Heart left ventricle (tissue), 16 donors: Measurements from ENCODE around the gene BTBD1. TPM values are rescaled to one million over a fixed set of nuclear protein-coding genes. Genes with fewer than 3 reads are reported as not detected.

Source experiments
- ATAC-seq, 4 donors: fragments of 200-7000 bp; cut with Tn5 transposase; one replicate each; pipeline ENCODE4 v1.9.1; 2020 to 2022; ENCODE audit warnings: moderate library complexity in 4 of 4, mild to moderate bottlenecking in 3 of 4, moderate number of reproducible peaks in 1 of 4
- DNase-seq, 5 donors: peaks; one replicate each; pipeline ENCODE4 v3.0.0-alpha.2; 2020
- H3K27ac ChIP-seq, 12 donors: fragments of 200-600 bp; sonication (generic) in 4 of 12; one replicate each; pipeline versions ENCODE4 v1.5.0 to v1.8.0; 2016 to 2022; ENCODE audit warnings: mild to moderate bottlenecking in 2 of 12
- H3K27me3 ChIP-seq, 9 donors: fragments of 200-600 bp; sonication (generic) in 2 of 9; one replicate each; pipeline versions ENCODE4 v1.5.1 to v1.8.0; 2016 to 2022; ENCODE audit warnings: mild to moderate bottlenecking in 3 of 9
- H3K36me3 ChIP-seq, 9 donors: fragments of 200-600 bp; sonication (generic) in 2 of 9; one replicate each; pipeline versions ENCODE4 v1.5.0 to v1.8.0; 2018 to 2022; ENCODE audit warnings: mild to moderate bottlenecking in 2 of 9
- H3K4me1 ChIP-seq, 12 donors: fragments of 200-600 bp; sonication (generic) in 4 of 12; one replicate each; pipeline versions ENCODE4 v1.5.0 to v1.8.0; 2016 to 2022; ENCODE audit warnings: mild to moderate bottlenecking in 3 of 12
- H3K4me3 ChIP-seq, 12 donors: fragments of 200-600 bp; sonication (generic) in 4 of 12; one replicate each; pipeline versions ENCODE4 v1.5.0 to v1.8.0; 2017 to 2022; ENCODE audit warnings: mild to moderate bottlenecking in 9 of 12, moderate library complexity in 4 of 12
- H3K9me3 ChIP-seq, 12 donors: fragments of 200-600 bp; sonication (generic) in 4 of 12; one replicate each; pipeline versions ENCODE4 v1.5.0 to v1.8.0; 2016 to 2022; ENCODE audit warnings: mild to moderate bottlenecking in 1 of 12
- CTCF ChIP-seq, 12 donors: fragments of 200-600 bp; sonication (generic) in 4 of 12; IDR thresholded peaks; one replicate each; pipeline versions ENCODE4 v1.5.0 to v1.8.0; 2018 to 2022; ENCODE audit warnings: antibody characterized with exemption in 12 of 12, mild to moderate bottlenecking in 5 of 12
- POLR2A ChIP-seq, 2 donors: fragments of 450-650 bp; IDR thresholded peaks; one replicate each; pipeline ENCODE4 v1.6.1; 2017; ENCODE audit warnings: antibody characterized with exemption in 2 of 2, mild to moderate bottlenecking in 2 of 2, moderate library complexity in 2 of 2
- WGBS, 4 donors: extraction: QIAGEN DNeasy Blood & Tissue Kit in 2 of 4; methylation state at CpG; one replicate each; pipeline versions ENCODE4 v1.1.5 to v1.1.7; 2013 to 2018; 5-methylcytosine and 5-hydroxymethylcytosine counted together
- intact Hi-C, 10 donors: fragments of 100-400 bp; cut with DNase I; formaldehyde crosslinking; loops; one replicate each; pipeline versions ENCODE4 v1.11.1 to v1.14.2; 2022
- polyA plus RNA-seq, 2 donors: library from polyadenylated mRNA; stranded (reverse); fragments of 200-250 nt; gene quantifications; one replicate each; pipeline ENCODE4 v1.2.3, GENCODE V29; 2013
- total RNA-seq, 9 donors: library from RNA; depleted of rRNA in 2 of 9; stranded (reverse); fragments of >200 nt in 2 of 9; fragmentation: NEBNext Ultra II Directional in 3 of 9; extraction: Animal tissue kit (Norgen Biotek cat#: 25700) in 3 of 9; gene quantifications; one replicate each; pipeline versions ENCODE4 v1.1.0 to v1.2.4, GENCODE V29; 2016 to 2023
- donor health status: ischemic (EF 13 %, LVEDD 7.1; RV severe dilation, severe dysfunction).
- donor health status: healthy with polysubstance abuse.
- donor health status: DM: no; HTN: yes; CAD: no.
- donor health status: DM: no; HTN: no; CAD: no.
- donor health status: ischemic (EF 25% LVEDD 6.9; RV normal size, moderate dysfunction).
- donor health status: ischemic (EF 25% LVEDD 5.7; RV mildly dilated, moderate dysfunction).
- donor health status: healthy.
- donor health status: DM: yes; HTN: yes; CAD: no.
- donor health status: ischemic (EF 35%, LVEDD 5.7; RV mildly dilated, moderate dysfunction).
- donor health status: nonischemic (EF 11% LVEDD 7.7; RV severe dilation, severe dysfunction).
- donor health status: DM: yes; HTN: yes; CAD: no.
- donor health status: PGD.
- donor health status: ischemic (EF 29% LVEDD 5.4; RV normal size, mild dysfunction).
- donor health status: nonischemic (EF 23%, LVEDD 6.1; RV moderate dilation, normal function).

The BTBD1 gene
- total and polyA plus RNA-seq, 11 donors, result 15.2 to 192 (median 136) TPM

- 6 to 19% (median 15%) methylated on average over 6 of the region's 6 CpGs for WGBS, 4 donors
- ATAC-seq, result peak; percentile 37 to 86 (median 80)
These were observed 67.0 kb downstream of the BTBD1 start for GRCh38 chr15:82999905-83000671.

GRCh38 chr15:82999426-82999825, 67.6 kb downstream of the BTBD1 start:
- no peak for ATAC-seq
- Histone ChIP-seq H3K4me1 (peaks cover 0 to 11% (median 4%) of the 10 kb centered on the region in 12 donors), H3K4me3 (no peak overlapping the region), H3K9me3 (no peaks in the 10 kb centered on the region), H3K36me3 (peaks cover 0 to 11% (median 6%) of the 10 kb centered on the region in 9 donors), H3K27me3 (no peaks in the 10 kb centered on the region), H3K27ac (no peak overlapping the region)
- TF ChIP-seq POLR2A (IDR thresholded peaks at IDR 0.05) (no peak), CTCF (IDR thresholded peaks at IDR 0.05) (no peak)
- intact Hi-C loops, result no loop called here
- DNase-seq, result no peak
- WGBS, 4 donors, result 82 to 89% (median 86%) methylated on average over 6 of the region's 6 CpGs

More at GRCh38 chr15:82999905-83000671, 67.0 kb downstream of the BTBD1 start:
- Histone ChIP-seq H3K27ac (peak overlapping the region in 1 of 12 donors; percentile 27), H3K4me3 (peak overlapping the region in 7 of 12 donors; percentile 18 to 44 (median 35)), H3K9me3 (no peaks in the 10 kb centered on the region), H3K4me1 (peaks cover 0 to 11% (median 4%) of the 10 kb centered on the region in 12 donors), H3K27me3 (no peaks in the 10 kb centered on the region), H3K36me3 (peaks cover 0 to 17% (median 13%) of the 10 kb centered on the region in 9 donors)
- DNase-seq, result no peak
- intact Hi-C loops, result loop anchor here (1.0 to 10.0 kb wide), 7 partner anchors 148 to 465 kb away; no protein-coding TSS in a partner anchor
- TF ChIP-seq POLR2A (IDR thresholded peaks at IDR 0.05) (no peak), CTCF (IDR thresholded peaks at IDR 0.05) (peak; percentile 22 to 67 (median 46))

GRCh38 chr15:82995938-82996337, 71.1 kb downstream of the BTBD1 start:
- 70 to 74% (median 73%) methylated on average over 3 of the region's 3 CpGs for WGBS, 4 donors
- intact Hi-C loops, result no loop called here

More at GRCh38 chr15:82995938-82996337, 71.1 kb downstream of the BTBD1 start:
- Histone ChIP-seq H3K9me3 (no peaks in the 10 kb centered on the region), H3K4me3 (no peak overlapping the region), H3K27ac (no peak overlapping the region), H3K27me3 (no peaks in the 10 kb centered on the region), H3K36me3 (peaks cover 0 to 10% (median 8%) of the 10 kb centered on the region in 9 donors), H3K4me1 (peaks cover 0 to 11% (median 4%) of the 10 kb centered on the region in 12 donors)
- DNase-seq (no peak), ATAC-seq (no peak)
- no peak for TF ChIP-seq POLR2A (IDR thresholded peaks at IDR 0.05)
- TF ChIP-seq CTCF (IDR thresholded peaks at IDR 0.05), result no peak
